Fibroblast of villous mesenchyme (primary cell): Measurements from ENCODE around the gene TIAM1. TPM values are rescaled to one million over a fixed set of nuclear protein-coding genes. Genes with fewer than 3 reads are reported as not detected.

ENCODE experiments used
- DNase-seq: peaks from one replicate; pipeline ENCODE4 v3.0.0-alpha.2; 2010; ENCODE audit warnings: low read depth
- H3K4me3 ChIP-seq: 2 replicates; pipeline ENCODE4 v1.5.1; 2011; ENCODE audit warnings: low read depth, mild to moderate bottlenecking, low read length
- total RNA-seq: library from RNA; depleted of rRNA; stranded (reverse); fragments of >200 nt; gene quantifications from 2 replicates; pipeline ENCODE4 v1.2.3, GENCODE V29; 2012
- TF ChIP-seq, protein P1 (sequence below): IDR thresholded peaks from 2 replicates; pipeline ENCODE4 v1.5.1; 2012; ENCODE audit warnings: low read depth, mild to moderate bottlenecking, low read length; ENCODE audit not compliant: insufficient read depth

The TIAM1 gene
- total RNA-seq, 1 donor = 0.43 TPM

DNA sequence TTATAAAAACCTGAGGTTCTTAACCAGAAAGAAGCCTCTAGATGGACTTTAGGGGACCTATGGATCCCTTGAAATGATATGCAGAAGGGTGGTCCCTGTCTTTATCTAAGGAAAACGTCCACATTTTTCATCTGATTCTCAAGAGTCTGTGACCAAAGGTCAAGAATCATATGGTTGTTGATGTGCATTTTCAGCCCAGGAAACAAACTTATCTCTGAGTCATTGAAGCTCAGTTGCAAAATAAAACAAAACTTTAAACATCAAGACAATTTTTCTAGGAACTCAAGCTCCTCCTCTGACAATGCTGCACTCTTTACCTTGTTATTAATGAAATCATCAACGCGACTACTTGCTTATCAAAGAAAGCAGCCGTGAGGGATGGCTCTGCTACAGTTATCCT lies 83.3 kb downstream of the TIAM1 start:
- H3K4me3 ChIP-seq = no peak overlapping the region
- peak; percentile 66 for DNase-seq
- TF ChIP-seq, protein P1, sequence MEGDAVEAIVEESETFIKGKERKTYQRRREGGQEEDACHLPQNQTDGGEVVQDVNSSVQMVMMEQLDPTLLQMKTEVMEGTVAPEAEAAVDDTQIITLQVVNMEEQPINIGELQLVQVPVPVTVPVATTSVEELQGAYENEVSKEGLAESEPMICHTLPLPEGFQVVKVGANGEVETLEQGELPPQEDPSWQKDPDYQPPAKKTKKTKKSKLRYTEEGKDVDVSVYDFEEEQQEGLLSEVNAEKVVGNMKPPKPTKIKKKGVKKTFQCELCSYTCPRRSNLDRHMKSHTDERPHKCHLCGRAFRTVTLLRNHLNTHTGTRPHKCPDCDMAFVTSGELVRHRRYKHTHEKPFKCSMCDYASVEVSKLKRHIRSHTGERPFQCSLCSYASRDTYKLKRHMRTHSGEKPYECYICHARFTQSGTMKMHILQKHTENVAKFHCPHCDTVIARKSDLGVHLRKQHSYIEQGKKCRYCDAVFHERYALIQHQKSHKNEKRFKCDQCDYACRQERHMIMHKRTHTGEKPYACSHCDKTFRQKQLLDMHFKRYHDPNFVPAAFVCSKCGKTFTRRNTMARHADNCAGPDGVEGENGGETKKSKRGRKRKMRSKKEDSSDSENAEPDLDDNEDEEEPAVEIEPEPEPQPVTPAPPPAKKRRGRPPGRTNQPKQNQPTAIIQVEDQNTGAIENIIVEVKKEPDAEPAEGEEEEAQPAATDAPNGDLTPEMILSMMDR = no peak

DNA sequence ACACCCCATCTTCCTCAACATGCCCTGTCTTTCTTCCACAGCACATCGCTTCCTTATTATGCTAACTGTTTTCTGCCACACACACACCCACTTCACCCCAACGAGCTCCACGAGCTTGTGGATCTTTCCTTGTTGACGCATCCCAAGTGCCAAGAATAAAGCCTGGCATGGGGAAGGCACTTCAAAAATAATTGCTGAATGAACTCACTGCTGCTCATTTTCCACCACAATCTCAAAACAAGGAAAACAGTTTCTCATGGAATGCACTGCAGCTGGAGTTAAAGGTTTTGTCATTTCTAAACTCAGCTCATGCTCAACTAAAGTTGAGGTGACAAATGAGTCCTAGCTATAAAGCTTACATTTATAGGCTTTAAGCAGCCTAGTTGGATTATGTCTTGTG lies 86.0 kb downstream of the TIAM1 start:
- TF ChIP-seq, protein P1 = no peak
- no peak overlapping the region for H3K4me3 ChIP-seq
- peak; percentile 9 for DNase-seq

DNA sequence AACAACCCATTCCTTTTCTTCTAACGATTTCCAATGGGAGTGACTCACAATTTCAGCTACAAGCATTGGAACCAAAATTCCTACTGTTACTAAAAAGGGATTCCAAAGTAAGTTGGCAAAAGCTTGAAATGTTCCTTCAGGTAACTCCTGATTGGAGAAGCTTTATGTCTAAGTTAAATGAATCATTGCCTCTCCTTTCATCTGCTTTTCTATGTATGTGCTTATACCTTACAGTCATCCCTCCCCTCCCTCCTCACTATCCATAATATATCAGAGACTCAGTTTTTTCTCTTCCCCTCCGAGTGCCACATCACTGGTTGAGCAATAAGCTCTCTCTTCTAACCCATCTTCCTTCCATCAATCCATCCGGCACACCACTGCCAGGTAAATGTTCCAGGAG lies 86.8 kb downstream of the TIAM1 start:
- TF ChIP-seq, protein P1 = no peak
- H3K4me3 ChIP-seq = no peak overlapping the region
- no peak for DNase-seq

DNA sequence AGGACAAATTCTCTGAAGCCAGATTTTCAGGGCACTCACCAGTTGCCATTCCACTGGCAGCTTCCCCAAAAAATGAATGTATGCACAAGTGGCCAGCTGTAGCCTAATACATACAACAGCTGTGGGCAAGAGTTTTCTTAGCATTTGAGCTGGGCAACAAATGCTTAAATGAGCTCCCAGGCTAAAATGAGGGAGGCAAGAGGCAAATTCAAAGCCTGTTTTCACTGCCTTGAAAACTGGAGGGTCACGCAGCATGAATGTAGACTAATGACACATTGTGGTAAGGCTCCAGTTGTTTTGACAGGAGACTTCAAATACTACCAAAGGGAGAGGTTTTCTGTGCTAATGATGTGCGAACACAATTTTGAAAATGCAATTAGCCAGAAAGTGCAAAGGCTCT lies 88.2 kb downstream of the TIAM1 start:
- TF ChIP-seq, protein P1 = no peak
- no peak for DNase-seq
- H3K4me3 ChIP-seq = no peak overlapping the region

DNA sequence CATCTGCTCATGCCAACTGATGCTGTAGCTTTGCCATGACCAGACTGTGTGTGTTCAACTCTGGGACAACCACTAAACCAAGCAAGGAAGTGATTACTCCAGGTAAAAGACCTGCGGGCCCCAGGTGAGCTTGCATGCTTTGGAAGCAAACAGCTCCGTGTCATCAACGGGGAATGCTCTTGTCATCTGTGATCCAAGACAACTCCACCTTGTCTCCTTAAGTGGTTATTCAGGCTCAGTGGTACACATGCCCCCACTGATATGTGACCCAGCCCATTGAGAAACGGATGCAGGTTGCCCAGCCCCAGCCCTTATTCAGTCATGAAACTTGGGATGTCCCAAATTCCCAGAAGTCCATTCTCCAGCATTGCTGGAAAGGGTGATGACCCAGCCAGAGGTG lies 89.0 kb downstream of the TIAM1 start:
- DNase-seq = no peak
- TF ChIP-seq, protein P1 = no peak
- no peak overlapping the region for H3K4me3 ChIP-seq

DNA sequence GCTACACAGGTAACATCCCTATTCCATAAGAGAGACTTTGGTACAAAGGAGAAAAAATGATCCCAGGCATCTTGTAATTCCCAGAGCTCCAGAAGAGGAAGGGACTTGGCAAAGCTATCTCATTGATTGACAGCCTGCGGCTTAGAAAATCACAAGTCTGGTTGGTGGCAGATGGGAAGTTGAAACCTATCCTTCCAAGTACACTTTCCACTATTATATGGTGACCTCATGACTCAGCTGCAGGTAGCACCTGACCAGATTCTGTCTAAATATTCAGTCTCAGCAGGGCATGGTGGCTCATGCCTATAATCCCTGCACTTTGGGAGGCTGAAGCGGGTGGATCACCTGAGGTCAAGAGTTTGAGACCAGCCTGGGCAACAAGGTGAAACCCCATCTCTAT lies 89.9 kb downstream of the TIAM1 start:
- H3K4me3 ChIP-seq = no peak overlapping the region
- DNase-seq = no peak
- TF ChIP-seq, protein P1 = no peak

DNA sequence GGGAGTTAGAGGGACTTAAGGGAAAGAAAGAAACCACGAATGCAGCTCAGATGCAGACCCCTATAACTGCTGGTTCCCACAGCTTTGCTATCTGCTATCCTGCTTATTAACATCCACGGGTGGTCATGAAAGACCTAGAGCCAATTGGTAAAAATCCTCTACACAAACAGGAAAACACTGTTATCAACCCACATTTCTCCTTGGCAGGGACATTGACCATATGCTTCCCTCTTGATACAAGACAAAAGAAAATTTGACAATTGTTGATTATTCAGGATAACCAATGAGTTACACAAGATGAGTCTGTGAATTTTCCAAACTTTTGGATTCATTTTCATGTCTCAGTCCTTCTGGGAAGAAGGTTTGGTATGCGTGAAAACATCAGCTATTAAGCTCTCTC lies 90.4 kb downstream of the TIAM1 start:
- no peak overlapping the region for H3K4me3 ChIP-seq
- TF ChIP-seq, protein P1 = no peak
- DNase-seq = no peak
